Endothelial cell of umbilical vein (primary cell): Measurements from ENCODE around the gene SDE2. TPM values are rescaled to one million over a fixed set of nuclear protein-coding genes. Genes with fewer than 3 reads are reported as not detected.

Source experiments
- BruUV-seq: library from RNA; stranded (reverse); fragments of 400-500 nt; replicated peaks from 2 replicates; lab custom pipeline; 2021; lab: Mats Ljungman, UMichigan
- CTCF ChIA-PET: fragments of 300-600, 350-600 bp; sonication (Branson Sonifier 250); formaldehyde crosslinking; loops from one replicate; lab custom pipeline; 2021; ENCODE audit warnings: antibody characterized with exemption, inconsistent platforms; lab: Charles Lee
- POLR2A ChIA-PET: fragments of 300-600, 350-600 bp; sonication (Branson Sonifier 250); formaldehyde crosslinking; loops from one replicate; lab custom pipeline; 2021; ENCODE audit warnings: antibody characterized with exemption, inconsistent platforms; lab: Charles Lee
- DNase-seq: peaks from one replicate; pipeline ENCODE4 v3.0.0-alpha.2; 2011; ENCODE audit warnings: low read depth, low spot score
- FAIRE-seq: peaks from 2 replicates; lab custom pipeline; 2011; peaks lifted over from hg19 to GRCh38; lab: Jason Lieb, UNC
- H2AFZ ChIP-seq: 2 replicates; pipeline ENCODE4 v1.6.0; 2012; ENCODE audit warnings: low read depth, low read length, control low read depth, inconsistent platforms
- H3K27ac ChIP-seq: 2 replicates; pipeline ENCODE4 v1.5.1; 2011; ENCODE audit warnings: low read depth, mild to moderate bottlenecking, control low read depth, low read length, moderate library complexity; ENCODE audit not compliant: insufficient read depth
- H3K27me3 ChIP-seq, 2 experiments: 2 replicates each; pipeline versions ENCODE4 v1.6.0 to v1.6.1; 2011; ENCODE audit warnings: low read length in 2 of 2, mixed read lengths in 1 of 2; ENCODE audit not compliant: control insufficient read depth in 2 of 2, insufficient read depth in 2 of 2
- H3K36me3 ChIP-seq, 2 experiments: 2 replicates in 1 of 2; 3 replicates in 1 of 2; pipeline ENCODE4 v1.5.1; 2011; ENCODE audit warnings: low read length in 2 of 2, mild to moderate bottlenecking in 1 of 2, moderate library complexity in 1 of 2; ENCODE audit not compliant: control insufficient read depth in 2 of 2, insufficient read depth in 2 of 2; ENCODE audit errors: extremely low read depth in 1 of 2
- H3K4me1 ChIP-seq: 3 replicates; pipeline ENCODE4 v1.5.1; 2011; ENCODE audit warnings: mild to moderate bottlenecking, low read length; ENCODE audit not compliant: control insufficient read depth, insufficient read depth; ENCODE audit errors: extremely low read depth
- H3K4me2 ChIP-seq: 2 replicates; pipeline ENCODE4 v1.6.1; 2011; ENCODE audit warnings: low read length, control low read depth, mixed read lengths; ENCODE audit not compliant: insufficient read depth
- H3K4me3 ChIP-seq, 3 experiments: fragments of 200-600 bp in 1 of 3; sonication (generic), shearing (Covaris generic) in 1 of 3; replicated peaks in 1 of 3; 2 replicates each; pipeline ENCODE4 v1.5.1; 2011 to 2016; ENCODE audit warnings: control low read depth in 3 of 3, low read length in 3 of 3, mild to moderate bottlenecking in 2 of 3, inconsistent platforms in 1 of 3, low read depth in 1 of 3, moderate library complexity in 1 of 3; ENCODE audit not compliant: insufficient read depth in 1 of 3
- H3K79me2 ChIP-seq: 2 replicates; pipeline ENCODE4 v1.6.0; 2012; ENCODE audit warnings: low read length, inconsistent platforms; ENCODE audit not compliant: control insufficient read depth, insufficient read depth
- H3K9ac ChIP-seq: replicated peaks from 2 replicates; pipeline ENCODE3; 2011; ENCODE audit warnings: low read length, control low read depth; ENCODE audit not compliant: insufficient read depth; ENCODE audit errors: extremely low read depth
- H3K9me1 ChIP-seq: replicated peaks from 3 replicates; pipeline ENCODE4 v1.6.0; 2011; ENCODE audit warnings: mild to moderate bottlenecking, low read length; ENCODE audit not compliant: control insufficient read depth, insufficient read depth; ENCODE audit errors: extremely low read depth
- H3K9me3 ChIP-seq: replicated peaks from 2 replicates; pipeline ENCODE4 v1.5.1; 2012; ENCODE audit warnings: low read length, inconsistent platforms; ENCODE audit not compliant: control insufficient read depth, insufficient read depth
- H4K20me1 ChIP-seq: replicated peaks from 2 replicates; pipeline ENCODE3; 2011; ENCODE audit warnings: mild to moderate bottlenecking, low read length; ENCODE audit not compliant: control insufficient read depth, insufficient read depth; ENCODE audit errors: extremely low read depth
- EZH2 ChIP-seq: IDR thresholded peaks from 2 replicates; pipeline ENCODE4 v1.6.1; 2012; ENCODE audit warnings: borderline replicate concordance, low read depth, mild to moderate bottlenecking, moderate library complexity, low read length, inconsistent platforms; ENCODE audit not compliant: severe bottlenecking
- FOS ChIP-seq: IDR thresholded peaks from 2 replicates; pipeline ENCODE4 v1.6.1; 2011; ENCODE audit warnings: mild to moderate bottlenecking, low read length, moderate library complexity, borderline replicate concordance; ENCODE audit not compliant: insufficient read depth
- GATA2 ChIP-seq: IDR thresholded peaks from 2 replicates; pipeline ENCODE4 v1.7.0; 2011; ENCODE audit warnings: low read depth, mild to moderate bottlenecking, moderate library complexity, mixed read lengths, low read length; ENCODE audit not compliant: insufficient read length, insufficient read depth
- JUN ChIP-seq: IDR thresholded peaks from 2 replicates; pipeline ENCODE4 v1.6.1; 2011; ENCODE audit warnings: borderline replicate concordance, low read depth; ENCODE audit not compliant: insufficient read length, insufficient read depth
- MYC ChIP-seq: IDR thresholded peaks from one replicate; pipeline ENCODE4 v1.6.1; 2011; ENCODE audit warnings: mild to moderate bottlenecking, low read depth, low read length
- POLR2A ChIP-seq: IDR thresholded peaks from 2 replicates; pipeline ENCODE4 v1.6.1; 2012; ENCODE audit warnings: low read depth, mild to moderate bottlenecking, control low read depth, low read length
- POLR2AphosphoS5 ChIP-seq: IDR thresholded peaks from 2 replicates; pipeline ENCODE4 v1.6.1; 2012; ENCODE audit warnings: low read depth, mild to moderate bottlenecking, control low read depth, low read length, moderate library complexity; ENCODE audit not compliant: insufficient read depth
- dilution Hi-C: fragments of 300-500 bp; cut with MboI; formaldehyde crosslinking; loops from one replicate; pipeline ENCODE4 v1.15.0; 2019; ENCODE audit warnings: low sequenced_read_pairs; ENCODE audit not compliant: extremely low pct_ligation_motif_present
- intact Hi-C: fragments of 100-400 bp; cut with micrococcal nuclease; formaldehyde crosslinking; loops from one replicate; pipeline ENCODE4 v1.10.0; 2022
- polyA plus RNA-seq, 4 experiments: library from polyadenylated mRNA; depleted of rRNA in 3 of 4; stranded (reverse) in 3 of 4; unstranded in 1 of 4; fragments of >200 nt; gene quantifications; 2 replicates each; pipeline versions ENCODE4 v1.2.1 to v1.2.3, GENCODE V29; 2011 to 2012; ENCODE audit warnings: missing spikeins in 1 of 4
- total RNA-seq: library from RNA; stranded (reverse); gene quantifications from 2 replicates; pipeline ENCODE4 v1.2.3, GENCODE V29; 2021
- TF ChIP-seq, protein P1 (sequence below): IDR thresholded peaks from 2 replicates; pipeline ENCODE4 v1.6.1; 2011; ENCODE audit not compliant: insufficient read depth, insufficient read length
- TF ChIP-seq, protein P2 (sequence below), 2 donors: IDR thresholded peaks; 1 replicate in 1 of 2; 2 replicates in 1 of 2; pipeline ENCODE4 v1.5.1; 2011; ENCODE audit warnings: low read length in 2 of 2, mild to moderate bottlenecking in 2 of 2, moderate library complexity in 2 of 2, control low read depth in 1 of 2, inconsistent platforms in 1 of 2, low read depth in 1 of 2; ENCODE audit not compliant: insufficient read depth in 1 of 2; ENCODE audit errors: extremely low read depth in 1 of 2

SDE2 gene
- total and polyA plus RNA-seq, 2 donors (not counting 3 experiments of a cell fraction or from before 2014, with no cell fraction given), result 11.9 to 16.1 TPM

GRCh38 chr1:226021401-226021800 is 22.3 kb upstream of the SDE2 start:
- intact Hi-C loops, result no loop called here
- no TSS peak for BruUV-seq
- POLR2A ChIA-PET, result no interaction called here

More at GRCh38 chr1:226021401-226021800, 22.3 kb upstream of the SDE2 start:
- DNase-seq, result no peak
- dilution Hi-C loops, result no loop called here
- FAIRE-seq, result no peak
- Histone ChIP-seq H3K4me3 (no peak overlapping the region), H3K27me3 (peaks cover 3 to 5% of the 10 kb centered on the region in 2 experiments), H3K27ac (no peak overlapping the region), H4K20me1 (no peaks in the 10 kb centered on the region), H3K4me2 (no peak overlapping the region), H3K9ac (no peak overlapping the region), H3K4me1 (no peaks in the 10 kb centered on the region), H2AFZ (no peak overlapping the region), H3K9me1 (no peaks in the 10 kb centered on the region), H3K36me3 (no peaks in the 10 kb centered on the region), H3K9me3 (no peaks in the 10 kb centered on the region), H3K79me2 (no peaks in the 10 kb centered on the region)
- no peak for TF ChIP-seq MYC
- TF ChIP-seq, protein P1, sequence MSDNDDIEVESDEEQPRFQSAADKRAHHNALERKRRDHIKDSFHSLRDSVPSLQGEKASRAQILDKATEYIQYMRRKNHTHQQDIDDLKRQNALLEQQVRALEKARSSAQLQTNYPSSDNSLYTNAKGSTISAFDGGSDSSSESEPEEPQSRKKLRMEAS, result no peak
- TF ChIP-seq POLR2A, result no peak
- no peak for TF ChIP-seq POLR2AphosphoS5
- TF ChIP-seq JUN, result no peak
- no peak for TF ChIP-seq FOS
- TF ChIP-seq, protein P2, sequence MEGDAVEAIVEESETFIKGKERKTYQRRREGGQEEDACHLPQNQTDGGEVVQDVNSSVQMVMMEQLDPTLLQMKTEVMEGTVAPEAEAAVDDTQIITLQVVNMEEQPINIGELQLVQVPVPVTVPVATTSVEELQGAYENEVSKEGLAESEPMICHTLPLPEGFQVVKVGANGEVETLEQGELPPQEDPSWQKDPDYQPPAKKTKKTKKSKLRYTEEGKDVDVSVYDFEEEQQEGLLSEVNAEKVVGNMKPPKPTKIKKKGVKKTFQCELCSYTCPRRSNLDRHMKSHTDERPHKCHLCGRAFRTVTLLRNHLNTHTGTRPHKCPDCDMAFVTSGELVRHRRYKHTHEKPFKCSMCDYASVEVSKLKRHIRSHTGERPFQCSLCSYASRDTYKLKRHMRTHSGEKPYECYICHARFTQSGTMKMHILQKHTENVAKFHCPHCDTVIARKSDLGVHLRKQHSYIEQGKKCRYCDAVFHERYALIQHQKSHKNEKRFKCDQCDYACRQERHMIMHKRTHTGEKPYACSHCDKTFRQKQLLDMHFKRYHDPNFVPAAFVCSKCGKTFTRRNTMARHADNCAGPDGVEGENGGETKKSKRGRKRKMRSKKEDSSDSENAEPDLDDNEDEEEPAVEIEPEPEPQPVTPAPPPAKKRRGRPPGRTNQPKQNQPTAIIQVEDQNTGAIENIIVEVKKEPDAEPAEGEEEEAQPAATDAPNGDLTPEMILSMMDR (IDR thresholded peaks at IDR 0.05; ENCODE audit: extremely low read depth in 1 of 2, insufficient read depth in 1 of 2, low read depth in 1 of 2, low read length in 2 of 2), result no peak
- no peak for TF ChIP-seq EZH2
- no peak for TF ChIP-seq GATA2
- CTCF ChIA-PET, result no interaction called here
